K562 (cell line): Measurements from ENCODE around the gene ITPKB. TPM values are rescaled to one million over a fixed set of nuclear protein-coding genes. Genes with fewer than 3 reads are reported as not detected.

ENCODE experiments used
- ATF1 ChIP-seq, 2 experiments: fragments of 450-650 bp in 1 of 2; IDR thresholded peaks; 2 replicates each; pipeline ENCODE4 v1.6.1; 2016; ENCODE audit warnings: missing compliant biosample characterization in 1 of 2, missing genetic modification characterization in 1 of 2
- ATF6 ChIP-seq: sonication (generic); formaldehyde crosslinking; IDR thresholded peaks from 2 replicates; pipeline ENCODE4 v1.4.0; 2020; ENCODE audit warnings: mild to moderate bottlenecking, missing genetic modification reagents
- BRCA1 ChIP-seq, 2 experiments: fragments of 450-650 bp in 1 of 2; sonication (generic) in 1 of 2; formaldehyde crosslinking in 1 of 2; IDR thresholded peaks; 2 replicates each; pipeline versions ENCODE4 v1.5.0 to v1.6.1; 2017 to 2020; ENCODE audit warnings: mild to moderate bottlenecking in 1 of 2, missing genetic modification reagents in 1 of 2
- CREM ChIP-seq: IDR thresholded peaks from 2 replicates; pipeline ENCODE4 v1.6.1; 2014; ENCODE audit warnings: antibody characterized with exemption, low read depth
- CXXC5 ChIP-seq: fragments of 250-450 bp; sonication (Bioruptor Pico); IDR thresholded peaks from 2 replicates; pipeline ENCODE4 v1.8.0; 2022; ENCODE audit warnings: inconsistent platforms, mild to moderate bottlenecking, moderate library complexity
- HLTF ChIP-seq: fragments of 450-650 bp; IDR thresholded peaks from 2 replicates; pipeline ENCODE4 v1.6.1; 2016
- KLF1 ChIP-seq: fragments of 450-650 bp; IDR thresholded peaks from 2 replicates; pipeline ENCODE4 v1.6.1; 2016; ENCODE audit warnings: missing genetic modification characterization, missing compliant biosample characterization
- MEF2A ChIP-seq: IDR thresholded peaks from 2 replicates; pipeline ENCODE4 v1.6.1; 2011; ENCODE audit warnings: low read depth, mild to moderate bottlenecking, low read length, moderate library complexity; ENCODE audit not compliant: control insufficient read depth
- PHF21A ChIP-seq: fragments of 450-650 bp; IDR thresholded peaks from 2 replicates; pipeline ENCODE4 v1.6.1; 2017; ENCODE audit warnings: low read depth, borderline replicate concordance
- RAD21 ChIP-seq, 2 experiments: fragments of 250-450 bp in 1 of 2; fragments of 450-650 bp in 1 of 2; sonication (Bioruptor Pico) in 1 of 2; formaldehyde crosslinking in 1 of 2; IDR thresholded peaks in 1 of 2; conservative IDR thresholded peaks in 1 of 2; 2 replicates each; pipeline versions ENCODE4 v1.4.0 to v1.8.0; 2020 to 2022; ENCODE audit warnings: mild to moderate bottlenecking in 2 of 2, moderate library complexity in 1 of 2
- ZBTB49 ChIP-seq: sonication (generic); formaldehyde crosslinking; IDR thresholded peaks from 2 replicates; pipeline ENCODE4 v1.8.0; 2022; ENCODE audit warnings: missing genetic modification reagents, mild to moderate bottlenecking, borderline replicate concordance
- polyA plus RNA-seq, 8 experiments: library from polyadenylated mRNA; depleted of rRNA in 4 of 8; stranded (reverse) in 5 of 8; unstranded in 3 of 8; fragments of >200 nt; fragmentation: Nextera tagmentation in 2 of 8; fragmentation: Illumina TruSeq in 1 of 8; extraction: Ambion mirVana in 2 of 8; extraction: Trizol in 1 of 8; gene quantifications; 2 replicates each; pipeline versions ENCODE4 v1.2.1 to v1.2.3, GENCODE V29; 2011 to 2014; ENCODE audit warnings: inconsistent platforms in 1 of 8, missing spikeins in 1 of 8
- total RNA-seq, 7 experiments: library from RNA; depleted of rRNA in 6 of 7; stranded (reverse); fragments of >200 nt in 6 of 7; fragmentation: Illumina TruSeq in 2 of 7; extraction: Trizol in 2 of 7; gene quantifications; 2 replicates each; pipeline versions ENCODE4 v1.2.1 to v1.2.3, GENCODE V29; 2011 to 2021; ENCODE audit warnings: low replicate concordance in 1 of 7
- TF ChIP-seq, protein P1 (sequence below), 2 experiments: fragments of 450-650 bp; formaldehyde crosslinking in 1 of 2; IDR thresholded peaks; 2 replicates each; pipeline versions ENCODE4 v1.4.0 to v1.6.1; 2014 to 2020; ENCODE audit warnings: mild to moderate bottlenecking in 2 of 2, borderline replicate concordance in 1 of 2, low read depth in 1 of 2

ITPKB gene
- total and polyA plus RNA-seq, 9 of the 15 experiments (the other 6 are each of a cell fraction or from before 2014, with no cell fraction given) = 0.01 to 0.22 TPM; not detected in 7

DNA sequence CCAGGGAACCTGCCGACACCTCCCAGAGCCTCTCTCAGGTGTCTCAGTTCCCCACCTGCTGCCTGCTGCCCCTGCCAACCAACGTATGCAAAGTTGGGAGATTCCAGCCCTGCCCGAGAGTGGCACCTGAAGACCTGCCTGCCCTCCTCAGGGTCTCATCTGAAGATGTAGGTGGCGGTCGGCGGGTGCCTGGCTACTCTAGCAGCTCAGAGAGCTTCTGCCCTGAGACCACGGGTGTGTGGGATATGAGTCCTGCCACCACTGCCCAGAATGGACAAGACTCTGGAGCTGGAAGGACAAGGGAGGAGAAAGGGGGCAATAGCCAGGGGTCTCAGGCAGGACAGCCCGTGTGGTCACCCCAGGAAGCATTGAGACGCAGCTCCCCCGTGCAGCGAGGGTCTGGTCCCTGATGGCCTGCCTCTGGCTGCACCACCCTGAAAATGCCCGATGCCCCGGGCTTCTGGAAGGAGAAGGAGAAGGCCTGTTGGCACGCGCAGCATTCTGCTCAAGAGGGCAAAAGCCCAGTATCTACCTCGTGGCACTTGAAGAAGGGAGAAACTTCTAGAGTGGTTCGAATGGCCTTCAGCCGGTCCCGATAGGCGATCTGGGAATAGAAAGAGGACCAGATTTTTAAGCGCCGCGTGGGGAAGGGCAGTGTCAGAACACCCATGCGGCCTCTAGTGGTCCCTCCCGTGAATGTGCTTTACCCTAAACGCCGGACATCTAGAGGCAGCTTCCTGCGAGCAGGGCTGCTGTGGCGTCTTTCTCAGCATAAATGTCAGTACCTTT, 101.7 kb downstream of the ITPKB start (continued):
- TF ChIP-seq ZBTB49 (CRISPR knock-in tag) = no peak
- peak; percentile 44 for TF ChIP-seq CREM
- peak; percentile 89 for TF ChIP-seq KLF1 (tag)
- peak; percentile 43 to 59; a peak in 3 of 4 replicates for TF ChIP-seq RAD21 (CRISPR knock-in tag; conservative IDR thresholded peaks at IDR 0.05 in 1 of 2, IDR thresholded peaks at IDR 0.05 in 1 of 2)
- TF ChIP-seq PHF21A = 0 out of 2 replicates have a peak, but pooled peaks have one; percentile 23
- TF ChIP-seq MEF2A = 0 out of 2 replicates have a peak, but pooled peaks have one; percentile 17
- TF ChIP-seq ATF6 (CRISPR knock-in tag) = no peak
- TF ChIP-seq CXXC5 (CRISPR knock-in tag) = peak; percentile 33; the same call in 1 of the 2 replicates
- no peak for TF ChIP-seq BRCA1 (IDR thresholded peaks at IDR 0.05)
- 0 out of 2 replicates have a peak, but pooled peaks have one; percentile 19 for TF ChIP-seq BRCA1 (CRISPR knock-in tag; IDR thresholded peaks at IDR 0.05)
- TF ChIP-seq ATF1 (CRISPR knock-in tag; IDR thresholded peaks at IDR 0.05) = no peak
- TF ChIP-seq ATF1 (tag; IDR thresholded peaks at IDR 0.05) = 0 out of 2 replicates have a peak, but pooled peaks have one; percentile 17
- TF ChIP-seq, protein P1, sequence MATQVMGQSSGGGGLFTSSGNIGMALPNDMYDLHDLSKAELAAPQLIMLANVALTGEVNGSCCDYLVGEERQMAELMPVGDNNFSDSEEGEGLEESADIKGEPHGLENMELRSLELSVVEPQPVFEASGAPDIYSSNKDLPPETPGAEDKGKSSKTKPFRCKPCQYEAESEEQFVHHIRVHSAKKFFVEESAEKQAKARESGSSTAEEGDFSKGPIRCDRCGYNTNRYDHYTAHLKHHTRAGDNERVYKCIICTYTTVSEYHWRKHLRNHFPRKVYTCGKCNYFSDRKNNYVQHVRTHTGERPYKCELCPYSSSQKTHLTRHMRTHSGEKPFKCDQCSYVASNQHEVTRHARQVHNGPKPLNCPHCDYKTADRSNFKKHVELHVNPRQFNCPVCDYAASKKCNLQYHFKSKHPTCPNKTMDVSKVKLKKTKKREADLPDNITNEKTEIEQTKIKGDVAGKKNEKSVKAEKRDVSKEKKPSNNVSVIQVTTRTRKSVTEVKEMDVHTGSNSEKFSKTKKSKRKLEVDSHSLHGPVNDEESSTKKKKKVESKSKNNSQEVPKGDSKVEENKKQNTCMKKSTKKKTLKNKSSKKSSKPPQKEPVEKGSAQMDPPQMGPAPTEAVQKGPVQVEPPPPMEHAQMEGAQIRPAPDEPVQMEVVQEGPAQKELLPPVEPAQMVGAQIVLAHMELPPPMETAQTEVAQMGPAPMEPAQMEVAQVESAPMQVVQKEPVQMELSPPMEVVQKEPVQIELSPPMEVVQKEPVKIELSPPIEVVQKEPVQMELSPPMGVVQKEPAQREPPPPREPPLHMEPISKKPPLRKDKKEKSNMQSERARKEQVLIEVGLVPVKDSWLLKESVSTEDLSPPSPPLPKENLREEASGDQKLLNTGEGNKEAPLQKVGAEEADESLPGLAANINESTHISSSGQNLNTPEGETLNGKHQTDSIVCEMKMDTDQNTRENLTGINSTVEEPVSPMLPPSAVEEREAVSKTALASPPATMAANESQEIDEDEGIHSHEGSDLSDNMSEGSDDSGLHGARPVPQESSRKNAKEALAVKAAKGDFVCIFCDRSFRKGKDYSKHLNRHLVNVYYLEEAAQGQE (IDR thresholded peaks at IDR 0.05; ENCODE audit: borderline replicate concordance) = peak; percentile 42
- TF ChIP-seq, protein P1 (CRISPR knock-in tag; IDR thresholded peaks at IDR 0.05; ENCODE audit: low read depth) = no peak
- no peak for TF ChIP-seq HLTF
